Smooth muscle cell (in vitro differentiated cells): ENCODE measurements around the gene CLEC16A. TPM values are rescaled to one million over a fixed set of nuclear protein-coding genes. Genes with fewer than 3 reads are reported as not detected.

Experiments used
- DNase-seq: peaks from one replicate; lab custom pipeline; 2025; ENCODE audit not compliant: unreplicated experiment; lab: John Stamatoyannopoulos, UW
- H2AFZ ChIP-seq: fragments of 200-600 bp; sonication (generic); 2 replicates; pipeline ENCODE4 v1.6.0; 2016; ENCODE audit warnings: antibody characterized with exemption, low read depth, mild to moderate bottlenecking
- H3F3A ChIP-seq: fragments of 200-600 bp; sonication (generic); 2 replicates; pipeline ENCODE4 v1.6.0; 2017; ENCODE audit warnings: antibody characterized with exemption, low read depth
- H3K27ac ChIP-seq: fragments of 200-600 bp; sonication (generic); 2 replicates; pipeline ENCODE4 v1.5.1; 2016; ENCODE audit warnings: low read depth, mild to moderate bottlenecking
- H3K27me3 ChIP-seq: fragments of 200-600 bp; sonication (generic); 2 replicates; pipeline ENCODE4 v1.6.1; 2016; ENCODE audit warnings: low read depth, mild to moderate bottlenecking
- H3K36me3 ChIP-seq: fragments of 200-600 bp; sonication (generic); 2 replicates; pipeline ENCODE4 v1.5.1; 2016; ENCODE audit warnings: low read depth
- H3K4me1 ChIP-seq: fragments of 200-600 bp; sonication (generic); 2 replicates; pipeline ENCODE4 v1.5.1; 2016; ENCODE audit warnings: low read depth
- H3K4me2 ChIP-seq: fragments of 200-600 bp; sonication (generic); 2 replicates; pipeline ENCODE4 v1.6.0; 2016; ENCODE audit warnings: mild to moderate bottlenecking
- H3K4me3 ChIP-seq: fragments of 200-600 bp; sonication (generic); 2 replicates; pipeline ENCODE4 v1.5.1; 2016; ENCODE audit warnings: mild to moderate bottlenecking
- H3K79me2 ChIP-seq: fragments of 200-600 bp; sonication (generic); 2 replicates; pipeline ENCODE4 v1.6.0; 2016; ENCODE audit warnings: low read depth, mild to moderate bottlenecking
- H3K9ac ChIP-seq: fragments of 200-600 bp; sonication (generic); 2 replicates; pipeline ENCODE4 v1.6.0; 2016; ENCODE audit warnings: low read depth
- H3K9me3 ChIP-seq: fragments of 200-600 bp; sonication (generic); replicated peaks from 2 replicates; pipeline ENCODE4 v1.5.1; 2016; ENCODE audit warnings: low read depth
- H4K20me1 ChIP-seq: fragments of 200-600 bp; sonication (generic); 2 replicates; pipeline ENCODE4 v1.6.0; 2016; ENCODE audit warnings: low read depth
- WGBS: methylation state at CpG from one replicate; pipeline ENCODE4 v1.1.7; 2016; ENCODE audit warnings: low lambda C conversion rate; 5-methylcytosine and 5-hydroxymethylcytosine counted together
- polyA plus RNA-seq: library from polyadenylated mRNA; unstranded; fragments of >200 nt; fragmentation: Nextera tagmentation; extraction: Ambion mirVana; gene quantifications from 2 replicates; pipeline ENCODE4 v1.2.1, GENCODE V29; 2016
- total RNA-seq: library from RNA; depleted of rRNA; stranded (reverse); fragments of >200 nt; gene quantifications from 2 replicates; pipeline ENCODE4 v1.2.3, GENCODE V29; 2014
- TF ChIP-seq, protein P1 (sequence below): fragments of 200-600 bp; sonication (generic); IDR thresholded peaks from 2 replicates; pipeline ENCODE4 v1.5.1; 2017; ENCODE audit warnings: borderline replicate concordance, mild to moderate bottlenecking, antibody characterized with exemption; ENCODE audit not compliant: insufficient read depth, poor library complexity, severe bottlenecking

CLEC16A gene
- total and polyA plus RNA-seq, 2 experiments from 2014 or later = 12.6 to 16.2 TPM

- TF ChIP-seq, protein P1, sequence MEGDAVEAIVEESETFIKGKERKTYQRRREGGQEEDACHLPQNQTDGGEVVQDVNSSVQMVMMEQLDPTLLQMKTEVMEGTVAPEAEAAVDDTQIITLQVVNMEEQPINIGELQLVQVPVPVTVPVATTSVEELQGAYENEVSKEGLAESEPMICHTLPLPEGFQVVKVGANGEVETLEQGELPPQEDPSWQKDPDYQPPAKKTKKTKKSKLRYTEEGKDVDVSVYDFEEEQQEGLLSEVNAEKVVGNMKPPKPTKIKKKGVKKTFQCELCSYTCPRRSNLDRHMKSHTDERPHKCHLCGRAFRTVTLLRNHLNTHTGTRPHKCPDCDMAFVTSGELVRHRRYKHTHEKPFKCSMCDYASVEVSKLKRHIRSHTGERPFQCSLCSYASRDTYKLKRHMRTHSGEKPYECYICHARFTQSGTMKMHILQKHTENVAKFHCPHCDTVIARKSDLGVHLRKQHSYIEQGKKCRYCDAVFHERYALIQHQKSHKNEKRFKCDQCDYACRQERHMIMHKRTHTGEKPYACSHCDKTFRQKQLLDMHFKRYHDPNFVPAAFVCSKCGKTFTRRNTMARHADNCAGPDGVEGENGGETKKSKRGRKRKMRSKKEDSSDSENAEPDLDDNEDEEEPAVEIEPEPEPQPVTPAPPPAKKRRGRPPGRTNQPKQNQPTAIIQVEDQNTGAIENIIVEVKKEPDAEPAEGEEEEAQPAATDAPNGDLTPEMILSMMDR = no peak
- Histone ChIP-seq H3K4me3 (no peak overlapping the region), H3K9me3 (no peaks in the 10 kb centered on the region), H3K9ac (no peak overlapping the region), H3F3A (no peaks in the 10 kb centered on the region), H3K4me2 (no peak overlapping the region), H3K36me3 (no peaks in the 10 kb centered on the region), H3K27ac (no peak overlapping the region), H4K20me1 (peaks cover 100% of the 10 kb centered on the region), H3K4me1 (peaks cover 15% of the 10 kb centered on the region), H2AFZ (no peak overlapping the region), H3K27me3 (no peaks in the 10 kb centered on the region), H3K79me2 (peaks cover 66% of the 10 kb centered on the region)
- 88% methylated on average over 8 of the region's 8 CpGs for WGBS
- no peak for DNase-seq
Measured at GRCh38 chr16:10936272-10936984, 7.9 kb upstream of the CLEC16A start.

GRCh38 chr16:10937068-10937859 lies 7.1 kb upstream of the CLEC16A start:
- Histone ChIP-seq H3K4me3 (no peak overlapping the region), H3K79me2 (peaks cover 67% of the 10 kb centered on the region), H3K9ac (no peak overlapping the region), H3K4me2 (no peak overlapping the region), H3K27ac (no peak overlapping the region), H3F3A (no peaks in the 10 kb centered on the region), H3K9me3 (no peaks in the 10 kb centered on the region), H2AFZ (no peak overlapping the region), H3K27me3 (no peaks in the 10 kb centered on the region), H4K20me1 (peaks cover 93% of the 10 kb centered on the region), H3K36me3 (no peaks in the 10 kb centered on the region), H3K4me1 (peaks cover 15% of the 10 kb centered on the region)
- TF ChIP-seq, protein P1 = no peak
- WGBS = 93% methylated on average over 11 of the region's 11 CpGs
- DNase-seq = no peak

DNA sequence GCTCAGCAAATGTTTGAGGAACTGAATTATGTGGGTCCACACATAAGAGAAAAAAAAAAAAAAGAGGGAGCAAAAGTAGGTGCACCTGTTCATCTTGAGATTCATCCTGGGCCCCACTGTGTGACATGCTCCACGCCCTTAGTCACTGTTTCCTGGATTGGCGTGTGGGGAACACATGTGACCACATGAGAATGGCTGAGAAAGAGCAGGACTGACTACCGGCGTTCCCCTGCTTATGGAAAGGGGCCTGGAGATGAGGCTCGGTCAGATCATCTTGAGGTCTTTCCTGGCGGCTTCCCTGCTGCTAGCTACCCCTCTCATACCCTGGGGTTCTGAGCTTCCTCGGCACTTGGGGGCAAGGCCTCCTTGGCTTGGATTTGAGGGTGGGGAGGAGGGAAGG lies 6.0 kb upstream of the CLEC16A start:
- no peak overlapping the region for H3K27ac ChIP-seq
- H3K4me3 ChIP-seq = no peak overlapping the region
- H3K36me3 ChIP-seq = no peaks in the 10 kb centered on the region
- no peak overlapping the region for H2AFZ ChIP-seq
- H4K20me1 ChIP-seq = peaks cover 83% of the 10 kb centered on the region
- no peak for DNase-seq
- WGBS = 89% methylated on average over 7 of the region's 7 CpGs
- H3K9ac ChIP-seq = no peak overlapping the region
- H3K4me1 ChIP-seq = peaks cover 15% of the 10 kb centered on the region
- H3K9me3 ChIP-seq = no peaks in the 10 kb centered on the region
- H3K4me2 ChIP-seq = no peak overlapping the region
- no peaks in the 10 kb centered on the region for H3K27me3 ChIP-seq
- TF ChIP-seq, protein P1 = no peak
- peaks cover 6% of the 10 kb centered on the region for H3F3A ChIP-seq
- H3K79me2 ChIP-seq = peaks cover 67% of the 10 kb centered on the region
